H1 (cell line): ENCODE results near the gene NUAK1. TPM values are rescaled to one million over a fixed set of nuclear protein-coding genes. Genes with fewer than 3 reads are reported as not detected.

Experiments
- GABPA ChIP-seq: IDR thresholded peaks from 2 replicates; pipeline ENCODE4 v1.6.1; 2011; ENCODE audit warnings: mild to moderate bottlenecking, low read length, moderate library complexity, borderline replicate concordance; ENCODE audit not compliant: insufficient read depth
- HDAC2 ChIP-seq, 2 experiments: fragments of 300-600 bp in 1 of 2; sonication (generic) in 1 of 2; IDR thresholded peaks; 2 replicates each; pipeline ENCODE4 v1.6.1; 2011 to 2012; ENCODE audit warnings: low read depth in 2 of 2, low read length in 2 of 2, mild to moderate bottlenecking in 2 of 2, moderate library complexity in 2 of 2, borderline replicate concordance in 1 of 2, inconsistent platforms in 1 of 2
- NANOG ChIP-seq: IDR thresholded peaks from 2 replicates; pipeline ENCODE4 v1.6.1; 2011; ENCODE audit warnings: low read length, low read depth, mild to moderate bottlenecking, inconsistent platforms; ENCODE audit not compliant: insufficient read depth, poor library complexity, severe bottlenecking
- SP1 ChIP-seq: IDR thresholded peaks from 2 replicates; pipeline ENCODE4 v1.6.1; 2011; ENCODE audit warnings: low read depth, low read length
- YY1 ChIP-seq: IDR thresholded peaks from 2 replicates; pipeline ENCODE4 v1.6.1; 2011; ENCODE audit warnings: low read depth, mild to moderate bottlenecking, low read length
- polyA plus RNA-seq, 7 experiments: library from polyadenylated mRNA; depleted of rRNA in 3 of 7; stranded (reverse) in 5 of 7; unstranded in 2 of 7; fragments of >200 nt in 5 of 7; fragments of 200-250 nt in 2 of 7; gene quantifications; 1 replicate in 5 of 7; 2 replicates in 1 of 7; 4 replicates in 1 of 7; pipeline versions ENCODE4 v1.2.1 to v1.2.3, GENCODE V29; 2011 to 2013; ENCODE audit warnings: missing spikeins in 2 of 7, mixed read lengths in 2 of 7
- total RNA-seq: library from RNA; stranded (reverse); fragmentation: NEBNext Ultra II Directional; extraction: Animal tissue kit (Norgen Biotek cat#: 25700); gene quantifications from 2 replicates; pipeline ENCODE4 v1.2.1, GENCODE V29; 2021

NUAK1 gene
- total and polyA plus RNA-seq, 2 of the 8 experiments (the other 6 are each of a cell fraction or from before 2014, with no cell fraction given) = 6.7 to 18.2 TPM

- TF ChIP-seq GABPA (no peak), HDAC2 (IDR thresholded peaks at IDR 0.05; ENCODE audit: borderline replicate concordance in 1 of 2, low read depth in 2 of 2, low read length in 2 of 2) (no peak), SP1 (no peak), YY1 (no peak), NANOG (no peak)
Observed at GRCh38 chr12:106040521-106040920, 98.2 kb downstream of the NUAK1 start (continued).
